Pancreas (tissue), 10 donors: ENCODE results near the gene SHROOM2. TPM values are rescaled to one million over a fixed set of nuclear protein-coding genes. Genes with fewer than 3 reads are reported as not detected.

Experiments used
- ATAC-seq, 4 donors: fragments of 200-7000 bp; cut with Tn5 transposase; one replicate each; pipeline versions ENCODE4 v1.8.0 to v1.9.1; 2020; ENCODE audit warnings: mild to moderate bottlenecking in 4 of 4, moderate library complexity in 4 of 4
- DNase-seq, 6 donors: peaks; one replicate each; pipeline ENCODE4 v3.0.0-alpha.2; 2020
- FAIRE-seq: peaks from 2 replicates; lab custom pipeline; 2012; peaks lifted over from hg19 to GRCh38; lab: Jason Lieb, UNC
- H3K27ac ChIP-seq, 4 donors: fragments of 200-600 bp; sonication (generic); 1 replicate in 3 of 4; 2 replicates in 1 of 4; pipeline versions ENCODE4 v1.5.0 to v1.8.0; 2020
- H3K27me3 ChIP-seq, 4 donors: fragments of 200-600 bp; one replicate each; pipeline ENCODE4 v1.8.0; 2021
- H3K36me3 ChIP-seq, 3 donors: fragments of 200-600 bp; sonication (generic) in 1 of 3; one replicate each; pipeline versions ENCODE4 v1.5.0 to v1.8.0; 2020 to 2021
- H3K4me1 ChIP-seq, 3 donors: fragments of 200-600 bp; one replicate each; pipeline ENCODE4 v1.8.0; 2021
- H3K4me3 ChIP-seq, 4 donors: fragments of 200-600 bp; sonication (generic) in 2 of 4; one replicate each; pipeline versions ENCODE4 v1.5.0 to v1.8.0; 2020 to 2021
- H3K9me3 ChIP-seq, 4 donors: fragments of 200-600 bp; one replicate each; pipeline ENCODE4 v1.8.0; 2021
- WGBS, 2 donors: extraction: QIAGEN DNeasy Blood & Tissue Kit; methylation state at CpG; one replicate each; pipeline ENCODE4 v1.1.7; 2013; 5-methylcytosine and 5-hydroxymethylcytosine counted together
- intact Hi-C, 3 donors: fragments of 100-400 bp; cut with DNase I; formaldehyde crosslinking; loops; one replicate each; pipeline versions ENCODE4 v1.11.1 to v1.14.2; 2022
- polyA plus RNA-seq, 2 donors: library from polyadenylated mRNA; stranded (reverse); fragments of 200-250 nt; gene quantifications; one replicate each; pipeline ENCODE4 v1.2.3, GENCODE V29; 2013
- total RNA-seq, 6 donors: library from RNA; stranded (reverse); fragmentation: NEBNext Ultra II Directional in 4 of 6; extraction: Animal tissue kit (Norgen Biotek cat#: 25700) in 4 of 6; gene quantifications; one replicate each; pipeline versions ENCODE4 v1.2.1 to v1.2.4, GENCODE V29; 2021 to 2023
- TF ChIP-seq, protein P1 (sequence below), 4 donors: fragments of 200-600 bp; sonication (generic) in 3 of 4; IDR thresholded peaks; one replicate each; pipeline versions ENCODE4 v1.5.0 to v1.8.0; 2021; ENCODE audit warnings: antibody characterized with exemption in 4 of 4
- donor health status: healthy with polysubstance abuse.
- donor health status: DM: no; HTN: no; CAD: no; lungs with moderate emphysema.
- donor health status: DM: no; HTN: no; CAD: no.
- donor health status: control.
- donor health status: control.
- donor health status: Bipolar disorder and iron deficiency.
- donor health status: DM: yes; HTN: yes; CAD: no.
- donor health status: DM: no; HTN: no; CAD: no.
- donor health status: DM: no; HTN: no; CAD: no.
- donor health status: DM: yes; HTN: yes; CAD: no.

The SHROOM2 gene
- total and polyA plus RNA-seq, 8 donors, result 3.2 to 6.6 (median 3.8) TPM

DNA sequence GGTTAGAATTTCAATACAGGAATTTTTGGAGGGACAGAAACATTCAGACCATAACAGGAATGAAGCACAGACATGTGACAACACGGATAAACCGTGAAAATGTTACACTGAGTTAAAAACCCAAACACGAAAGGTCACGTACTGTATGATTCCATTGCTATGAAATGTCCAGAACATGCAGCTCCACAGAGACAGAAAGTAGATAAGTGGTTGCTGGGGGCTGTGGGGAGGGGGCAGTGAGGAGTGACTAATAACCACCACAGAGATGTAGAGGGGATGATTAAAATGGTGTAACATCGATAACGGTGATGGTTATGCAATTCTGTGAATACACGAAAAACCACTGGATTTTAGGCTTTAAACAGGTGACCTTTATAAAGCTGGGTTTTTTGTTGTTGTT lies 28.9 kb upstream of the SHROOM2 start:
- intact Hi-C loops, result no loop called here
- no peak for DNase-seq
- Histone ChIP-seq H3K4me3 (no peak overlapping the region), H3K36me3 (no peaks in the 10 kb centered on the region), H3K27me3 (no peaks in the 10 kb centered on the region), H3K4me1 (no peaks in the 10 kb centered on the region), H3K9me3 (no peaks in the 10 kb centered on the region), H3K27ac (no peak overlapping the region)
- ATAC-seq, result no peak
- WGBS, 2 donors, result 91 to 97% methylated on average over 7 of the region's 7 CpGs
- TF ChIP-seq, protein P1, sequence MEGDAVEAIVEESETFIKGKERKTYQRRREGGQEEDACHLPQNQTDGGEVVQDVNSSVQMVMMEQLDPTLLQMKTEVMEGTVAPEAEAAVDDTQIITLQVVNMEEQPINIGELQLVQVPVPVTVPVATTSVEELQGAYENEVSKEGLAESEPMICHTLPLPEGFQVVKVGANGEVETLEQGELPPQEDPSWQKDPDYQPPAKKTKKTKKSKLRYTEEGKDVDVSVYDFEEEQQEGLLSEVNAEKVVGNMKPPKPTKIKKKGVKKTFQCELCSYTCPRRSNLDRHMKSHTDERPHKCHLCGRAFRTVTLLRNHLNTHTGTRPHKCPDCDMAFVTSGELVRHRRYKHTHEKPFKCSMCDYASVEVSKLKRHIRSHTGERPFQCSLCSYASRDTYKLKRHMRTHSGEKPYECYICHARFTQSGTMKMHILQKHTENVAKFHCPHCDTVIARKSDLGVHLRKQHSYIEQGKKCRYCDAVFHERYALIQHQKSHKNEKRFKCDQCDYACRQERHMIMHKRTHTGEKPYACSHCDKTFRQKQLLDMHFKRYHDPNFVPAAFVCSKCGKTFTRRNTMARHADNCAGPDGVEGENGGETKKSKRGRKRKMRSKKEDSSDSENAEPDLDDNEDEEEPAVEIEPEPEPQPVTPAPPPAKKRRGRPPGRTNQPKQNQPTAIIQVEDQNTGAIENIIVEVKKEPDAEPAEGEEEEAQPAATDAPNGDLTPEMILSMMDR (IDR thresholded peaks at IDR 0.05), result no peak
- no peak for FAIRE-seq

DNA sequence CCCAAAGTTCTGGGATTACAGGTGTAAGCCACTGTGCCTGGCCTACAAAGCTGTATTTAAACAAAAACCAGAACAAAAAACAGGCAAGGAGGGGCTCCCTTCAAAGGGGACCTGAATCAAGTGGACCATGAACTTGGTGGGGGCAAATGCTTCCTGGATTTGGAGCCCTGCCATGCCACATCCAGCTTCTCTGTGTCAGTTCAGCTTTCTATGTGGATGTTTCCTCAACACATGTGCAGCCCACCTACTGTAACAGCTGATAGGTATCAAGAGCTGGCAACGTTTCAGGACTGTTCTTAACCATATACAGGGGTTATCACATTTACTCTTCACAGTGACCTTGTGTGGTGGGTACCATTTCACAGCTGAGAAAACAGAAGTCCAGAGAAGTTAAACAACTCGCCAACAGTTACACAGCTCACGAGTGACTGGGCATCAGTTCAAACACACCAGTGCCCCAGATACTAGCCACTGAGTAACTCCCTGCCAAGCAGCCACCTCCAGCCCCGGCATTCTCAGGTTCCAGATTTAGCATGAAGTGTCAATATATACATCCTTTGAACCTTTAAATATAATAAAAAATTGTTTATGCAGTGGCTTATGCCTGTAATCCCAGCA lies 28.1 kb upstream of the SHROOM2 start:
- Histone ChIP-seq H3K4me1 (no peaks in the 10 kb centered on the region), H3K9me3 (no peaks in the 10 kb centered on the region), H3K27me3 (no peaks in the 10 kb centered on the region), H3K27ac (no peak overlapping the region), H3K4me3 (no peak overlapping the region), H3K36me3 (no peaks in the 10 kb centered on the region)
- FAIRE-seq (no peak), DNase-seq (peak in 1 of 6 donors; percentile 9), ATAC-seq (peak in 2 of 4 donors; percentile 61 to 68)
- WGBS, 2 donors, result 22 to 28% methylated on average over 4 of the region's 4 CpGs
- TF ChIP-seq, protein P1 (IDR thresholded peaks at IDR 0.05), result no peak
- intact Hi-C loops, result no loop called here

DNA sequence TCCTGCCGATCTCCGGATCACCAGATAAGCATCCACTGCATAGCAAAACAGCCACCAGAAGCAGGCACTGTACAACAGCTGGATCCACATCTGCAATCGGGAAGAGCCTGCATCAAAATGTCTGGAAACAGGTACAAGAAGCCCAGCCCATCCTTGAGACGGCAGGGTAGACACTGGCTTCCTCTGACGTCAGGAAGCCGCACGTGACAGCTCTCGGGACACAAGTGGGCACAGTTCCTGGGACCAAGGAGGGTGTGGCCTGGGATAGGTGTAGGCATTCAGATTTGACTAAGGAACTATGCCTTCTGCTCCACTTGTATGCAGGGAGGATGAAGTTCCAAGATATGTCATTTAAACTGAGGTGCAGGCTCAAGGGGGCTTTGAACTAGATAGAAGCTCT lies 26.9 kb upstream of the SHROOM2 start:
- intact Hi-C loops, result no loop called here
- TF ChIP-seq, protein P1 (IDR thresholded peaks at IDR 0.05), result no peak
- FAIRE-seq (no peak), DNase-seq (no peak), ATAC-seq (no peak)
- H3K36me3 ChIP-seq, result no peaks in the 10 kb centered on the region
- H3K27ac ChIP-seq, result no peak overlapping the region
- no peaks in the 10 kb centered on the region for H3K9me3 ChIP-seq
- H3K27me3 ChIP-seq, result peaks cover 0 to 6% (median 2%) of the 10 kb centered on the region in 4 donors
- no peaks in the 10 kb centered on the region for H3K4me1 ChIP-seq
- WGBS, 2 donors, result 74 to 86% methylated on average over 8 of the region's 8 CpGs
- no peak overlapping the region for H3K4me3 ChIP-seq

DNA sequence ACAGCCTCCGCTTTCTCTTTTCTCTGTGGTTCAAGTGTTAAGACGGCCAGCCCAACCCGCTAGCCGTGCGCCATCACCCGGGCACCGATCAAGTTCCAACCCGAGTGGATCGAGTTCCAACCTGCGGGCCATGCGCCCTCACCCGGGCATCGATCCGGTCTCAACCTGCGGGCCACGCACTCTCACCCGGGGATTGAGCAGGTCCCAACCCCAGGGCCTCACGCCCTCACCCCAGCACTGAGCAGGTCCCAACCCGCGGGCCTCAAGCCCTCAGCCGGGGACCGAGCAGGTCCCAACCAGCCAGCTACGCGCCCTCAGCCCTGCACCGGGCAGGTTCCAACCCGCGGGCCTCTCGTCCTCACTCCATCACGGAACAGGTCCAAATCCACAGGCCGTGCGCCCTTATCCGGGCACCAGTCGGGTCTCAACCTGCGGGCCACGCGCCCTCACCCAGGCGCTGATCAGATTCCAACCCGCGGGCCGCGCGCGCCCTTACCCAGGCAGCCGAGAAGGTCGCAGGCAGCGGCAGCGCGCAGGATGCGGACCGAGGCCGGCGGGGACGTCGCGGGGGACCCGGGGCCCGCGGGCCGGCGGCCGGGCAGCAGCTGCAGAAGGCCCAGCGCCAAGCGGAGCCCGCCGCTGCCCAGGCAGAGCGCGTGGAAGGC lies 21.0 kb upstream of the SHROOM2 start:
- DNase-seq, result peak in 2 of 6 donors; percentile 57 to 71
- Histone ChIP-seq H3K4me3 (peak overlapping the region in 1 of 4 donors; percentile 3), H3K27me3 (peaks cover 0 to 6% (median 4%) of the 10 kb centered on the region in 4 donors), H3K9me3 (no peaks in the 10 kb centered on the region), H3K27ac (no peak overlapping the region), H3K4me1 (no peaks in the 10 kb centered on the region), H3K36me3 (no peaks in the 10 kb centered on the region)
- 17 to 19% methylated on average over 66 to 67 of the region's 67 CpGs for WGBS, 2 donors
- intact Hi-C loops, result no loop called here
- no peak for FAIRE-seq
- ATAC-seq, result no peak
- TF ChIP-seq, protein P1 (IDR thresholded peaks at IDR 0.05), result no peak

DNA sequence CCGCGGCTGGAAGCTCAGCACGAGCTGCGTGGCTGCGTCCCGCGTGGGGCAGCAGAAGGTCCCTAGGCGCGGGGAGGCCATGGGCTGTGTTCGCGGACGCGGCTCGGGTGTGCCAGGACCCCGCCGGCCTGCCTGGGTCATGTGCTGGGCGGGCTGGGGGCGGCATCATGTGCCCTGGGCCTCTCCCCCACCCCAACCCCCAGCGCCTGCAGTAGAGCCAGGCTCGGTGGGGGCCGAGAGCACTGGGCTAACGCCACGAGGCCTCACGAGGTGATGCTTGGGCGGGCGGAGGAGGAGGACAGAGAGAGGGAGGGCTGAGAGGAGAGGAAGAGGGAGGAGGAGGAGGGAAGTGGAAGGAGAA lies 20.5 kb upstream of the SHROOM2 start, which contains the start of gene GPR143:
TSS of gene GPR143 (minus strand) at position 111 of the 361 bp plus-strand sequence. CDS start at position 81, 30 bp downstream.
- TF ChIP-seq, protein P1 (IDR thresholded peaks at IDR 0.05), result no peak
- H3K27me3 ChIP-seq, result peaks cover 0 to 6% (median 4%) of the 10 kb centered on the region in 4 donors
- no peak within 1 kb of the TSS for H3K27ac ChIP-seq
- FAIRE-seq, result no peak
- peak in 2 of 6 donors; percentile 52 to 54 for DNase-seq
- H3K9me3 ChIP-seq, result no peaks in the 10 kb centered on the region
- H3K4me3 ChIP-seq, result peak within 1 kb of the TSS in 1 of 4 donors; percentile 3
- no peaks in the 10 kb centered on the region for H3K36me3 ChIP-seq
- peak in 1 of 4 donors; percentile 9 for ATAC-seq
- intact Hi-C loops, result no loop called here
- H3K4me1 ChIP-seq, result no peaks in the 10 kb centered on the region
- WGBS, 2 donors, result 24 to 30% methylated on average over 23 to 26 of the region's 26 CpGs
